ENCODE measurements around the gene SIRT2. TPM values are rescaled to one million over a fixed set of nuclear protein-coding genes. Genes with fewer than 3 reads are reported as not detected.

SIRT2 gene
- total and polyA plus RNA-seq, 2 of the 13 experiments (the other 11 are each of a cell fraction or from before 2014, with no cell fraction given): 22.3 to 26.1 TPM

GRCh38 chr19:38929929-38930775 lies 30.7 kb upstream of the SIRT2 start, which contains the start of gene SARS2 (continued):
- TF ChIP-seq TFAP4 (IDR thresholded peaks at IDR 0.05; ENCODE audit: borderline replicate concordance, low read depth) (0 out of 2 replicates have a peak, but pooled peaks have one; percentile 47), ZNF253 (CRISPR knock-in tag; IDR thresholded peaks at IDR 0.05; ENCODE audit: borderline replicate concordance) (no peak), ZBTB44 (CRISPR knock-in tag; IDR thresholded peaks at IDR 0.05) (no peak), ETV5 (CRISPR knock-in tag; IDR thresholded peaks at IDR 0.05; ENCODE audit: borderline replicate concordance) (no peak), THAP11 (CRISPR knock-in tag; IDR thresholded peaks at IDR 0.05) (peak; percentile 85), SIN3B (IDR thresholded peaks at IDR 0.05; ENCODE audit: low read length) (peak; percentile 71; the same call in 1 of the 2 replicates), ZFP36 (IDR thresholded peaks at IDR 0.05; ENCODE audit: borderline replicate concordance, low read depth, low read length, partially characterized antibody) (no peak), ZNF224 (CRISPR knock-in tag; IDR thresholded peaks at IDR 0.05) (no peak), SMC3 (IDR thresholded peaks at IDR 0.05; ENCODE audit: low read length) (peak; percentile 55), ZNF160 (CRISPR knock-in tag; IDR thresholded peaks at IDR 0.05) (no peak), ZNF710 (CRISPR knock-in tag; IDR thresholded peaks at IDR 0.05; ENCODE audit: borderline replicate concordance) (no peak), ZBTB10 (CRISPR knock-in tag; IDR thresholded peaks at IDR 0.05; ENCODE audit: borderline replicate concordance) (no peak), TAF15 (IDR thresholded peaks at IDR 0.05; ENCODE audit: low read depth, low read length, poor library complexity, severe bottlenecking) (no peak), ZNF720 (CRISPR knock-in tag; IDR thresholded peaks at IDR 0.05) (no peak), ZNF616 (CRISPR knock-in tag; IDR thresholded peaks at IDR 0.05; ENCODE audit: low read depth) (peak; percentile 51; the same call in 1 of the 2 replicates), TFE3 (CRISPR knock-in tag; IDR thresholded peaks at IDR 0.05) (no peak)

All from HepG2 (cell line).